ENCODE data around the gene RNF186. TPM values are rescaled to one million over a fixed set of nuclear protein-coding genes. Genes with fewer than 3 reads are reported as not detected.

The RNF186 gene
- total and polyA plus RNA-seq, 2 of the 13 experiments (the other 11 are each of a cell fraction or from before 2014, with no cell fraction given) = 0.07 to 0.20 TPM

GRCh38 chr1:19773485-19773884 lies 41.6 kb downstream of the RNF186 start:
- in situ Hi-C loops (cut with HindIII; ENCODE audit: extremely low pct_ligation_motif_present, low pct_unique_long_range_greater_than_20kb) = no loop called here
- no peak overlapping the region for H2AFZ ChIP-seq (ENCODE audit: low read length)
- 76% methylated on average over 4 of the region's 4 CpGs for WGBS (ENCODE audit: low lambda C conversion rate)
- no peaks in the 10 kb centered on the region for H3K79me2 ChIP-seq (ENCODE audit: insufficient read depth, low read length)
- no peaks in the 10 kb centered on the region for H3K36me3 ChIP-seq (replicated peaks in 1 of 2; ENCODE audit: control insufficient read depth in 1 of 2, insufficient read depth in 2 of 2, low read length in 2 of 2)
- ATAC-seq (no peak), FAIRE-seq (no peak), DNase-seq (ENCODE audit: low spot score) (no peak)
- H3K4me3 ChIP-seq (replicated peaks in 1 of 3; ENCODE audit: insufficient read depth in 1 of 3, low read depth in 2 of 3, low read length in 3 of 3) = no peak overlapping the region
- intact Hi-C loops (cut with micrococcal nuclease; ENCODE audit: unreplicated experiment) = no loop called here
- peak; percentile 85 for TF ChIP-seq ZNF629 (CRISPR knock-in tag; conservative IDR thresholded peaks at IDR 0.05)
- TF ChIP-seq MLX (CRISPR knock-in tag; IDR thresholded peaks at IDR 0.05) = no peak
- CTCF ChIA-PET (ENCODE audit: low intra/inter-chr PET ratio, low total read pairs) = no interaction called here
- H3K27me3 ChIP-seq (ENCODE audit: control insufficient read depth in 1 of 2, insufficient read depth in 2 of 2, low read length in 2 of 2) = no peaks in the 10 kb centered on the region
- H3K4me1 ChIP-seq (ENCODE audit: insufficient read depth, low read length) = no peaks in the 10 kb centered on the region
- H4K20me1 ChIP-seq (ENCODE audit: insufficient read depth, low read length) = no peaks in the 10 kb centered on the region
- POLR2A ChIA-PET = no interaction called here
- H3K9me3 ChIP-seq (ENCODE audit: low read length) = no peaks in the 10 kb centered on the region
- no peak overlapping the region for H3K4me2 ChIP-seq (ENCODE audit: low read depth, low read length)
- H3K27ac ChIP-seq (ENCODE audit: extremely low read length, insufficient read depth, low read length) = no peak overlapping the region
- H3K9ac ChIP-seq (ENCODE audit: insufficient read depth, low read depth, low read length) = no peak overlapping the region
- no TSS peak for BruUV-seq (replicated peaks)

GRCh38 chr1:19772053-19772452 lies 43.0 kb downstream of the RNF186 start:
- Histone ChIP-seq H3K4me2 (ENCODE audit: low read depth, low read length) (no peak overlapping the region), H3K79me2 (ENCODE audit: insufficient read depth, low read length) (no peaks in the 10 kb centered on the region), H3K36me3 (replicated peaks in 1 of 2; ENCODE audit: control insufficient read depth in 1 of 2, insufficient read depth in 2 of 2, low read length in 2 of 2) (no peaks in the 10 kb centered on the region), H4K20me1 (ENCODE audit: insufficient read depth, low read length) (no peaks in the 10 kb centered on the region), H3K9ac (ENCODE audit: insufficient read depth, low read depth, low read length) (no peak overlapping the region), H3K9me3 (ENCODE audit: low read length) (no peaks in the 10 kb centered on the region), H3K4me1 (ENCODE audit: insufficient read depth, low read length) (no peaks in the 10 kb centered on the region), H2AFZ (ENCODE audit: low read length) (no peak overlapping the region), H3K27me3 (ENCODE audit: control insufficient read depth in 1 of 2, insufficient read depth in 2 of 2, low read length in 2 of 2) (no peaks in the 10 kb centered on the region), H3K27ac (ENCODE audit: extremely low read length, insufficient read depth, low read length) (no peak overlapping the region), H3K4me3 (replicated peaks in 1 of 3; ENCODE audit: insufficient read depth in 1 of 3, low read depth in 2 of 3, low read length in 3 of 3) (no peak overlapping the region)
- ChIA-PET CTCF (ENCODE audit: low intra/inter-chr PET ratio, low total read pairs) (no interaction called here), POLR2A (no interaction called here)
- no TSS peak for BruUV-seq (replicated peaks)
- in situ Hi-C loops (cut with HindIII; ENCODE audit: extremely low pct_ligation_motif_present, low pct_unique_long_range_greater_than_20kb) (no loop called here), intact Hi-C loops (cut with micrococcal nuclease; ENCODE audit: unreplicated experiment) (loop anchor here (1.0 kb wide), 1 partner anchor 39 kb away; no protein-coding TSS in a partner anchor)
- peak; percentile 46 for ATAC-seq
- 75% methylated on average over 9 of the region's 9 CpGs for WGBS (ENCODE audit: low lambda C conversion rate)
- no peak for FAIRE-seq
- no peak for DNase-seq (ENCODE audit: low spot score)
- TF ChIP-seq STAG1 (CRISPR knock-in tag; IDR thresholded peaks at IDR 0.05) (peak; percentile 51), HOXA7 (CRISPR knock-in tag; IDR thresholded peaks at IDR 0.05) (no peak), CTCF (CRISPR knock-in tag; IDR thresholded peaks at IDR 0.05) (peak; percentile 49)

Data from HepG2 (cell line).